Stimulated activated CD4-positive, alpha-beta T cell treated with anti-CD3 and anti-CD28 coated beads, Interleukin-15, amount 100 ng/mL, for 1 hour (primary cell): ENCODE measurements around the gene DNAH2.
"Not testable (repeated sequence)": the region's sequence is repeated elsewhere in the genome, so short reads cannot be mapped to it uniquely, and the experiment has no call there.

Experiments used
- DNase-seq, 2 donors: peaks; one replicate each; pipeline ENCODE4 v3.0.0-alpha.2; 2020; ENCODE audit warnings: low read depth in 1 of 2, low spot score in 1 of 2

The DNAH2 gene

DNA sequence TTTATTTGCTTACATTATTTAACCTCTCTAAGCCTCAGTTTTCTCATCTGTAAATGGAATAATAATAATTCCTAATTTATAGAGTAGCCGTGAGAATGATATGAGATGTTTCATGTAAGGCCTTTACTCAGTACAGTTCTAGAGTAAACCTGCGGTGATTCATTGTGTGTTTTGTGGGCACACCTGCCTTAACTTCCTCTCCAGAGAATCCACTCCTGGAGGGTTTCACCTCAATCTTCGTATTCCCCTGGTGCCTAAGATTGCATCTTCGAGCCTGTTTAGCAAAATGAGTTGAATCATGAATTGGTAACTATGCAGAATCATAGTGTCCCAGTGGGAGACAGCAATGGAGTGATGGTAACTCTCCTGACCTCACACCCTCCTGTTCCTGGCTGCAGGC, 52.3 kb downstream of the DNAH2 start:
- DNase-seq: no peak

DNA sequence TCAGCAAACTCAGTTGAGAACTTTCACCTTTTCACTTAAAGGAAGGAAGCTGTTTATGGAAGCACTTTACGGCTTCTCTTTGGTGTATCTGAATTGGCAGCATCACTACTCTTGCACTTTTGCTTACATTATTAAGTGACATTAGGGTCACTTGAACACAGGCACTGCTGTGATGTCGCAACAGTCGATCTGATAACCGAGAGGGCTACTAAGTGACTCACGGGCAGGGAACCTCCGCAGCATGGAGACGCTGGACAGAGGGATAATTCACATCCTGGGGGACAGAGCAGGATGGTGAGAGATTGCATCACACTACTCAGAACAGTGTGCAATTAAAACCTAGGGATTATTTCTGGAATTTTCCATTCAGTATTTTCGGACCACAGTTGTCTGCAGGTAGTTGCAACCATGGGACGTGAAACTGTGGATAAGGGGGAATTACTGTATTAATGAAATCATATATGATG, 56.5 kb downstream of the DNAH2 start:
- no peak for DNase-seq

DNA sequence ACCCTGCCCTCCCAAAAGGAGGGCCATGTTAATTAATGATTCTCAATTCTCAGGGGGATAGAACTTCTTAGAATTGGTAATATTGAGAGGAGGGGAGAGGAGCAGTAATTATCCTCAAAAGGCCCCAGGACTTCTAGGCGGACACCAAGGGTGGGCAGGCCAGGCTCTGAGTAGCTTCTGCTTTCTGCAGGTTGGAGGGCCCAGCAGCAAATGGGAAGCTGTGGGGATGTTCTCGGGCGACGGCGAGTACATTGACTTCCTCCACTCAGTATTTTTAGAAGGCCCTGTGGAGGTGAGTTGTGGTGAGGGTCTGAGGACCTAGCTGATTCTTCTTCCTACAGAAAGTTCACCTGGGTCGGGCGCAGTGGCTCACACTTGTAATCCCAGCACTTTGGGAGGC, 57.5 kb downstream of the DNAH2 start:
- DNase-seq: no peak

DNA sequence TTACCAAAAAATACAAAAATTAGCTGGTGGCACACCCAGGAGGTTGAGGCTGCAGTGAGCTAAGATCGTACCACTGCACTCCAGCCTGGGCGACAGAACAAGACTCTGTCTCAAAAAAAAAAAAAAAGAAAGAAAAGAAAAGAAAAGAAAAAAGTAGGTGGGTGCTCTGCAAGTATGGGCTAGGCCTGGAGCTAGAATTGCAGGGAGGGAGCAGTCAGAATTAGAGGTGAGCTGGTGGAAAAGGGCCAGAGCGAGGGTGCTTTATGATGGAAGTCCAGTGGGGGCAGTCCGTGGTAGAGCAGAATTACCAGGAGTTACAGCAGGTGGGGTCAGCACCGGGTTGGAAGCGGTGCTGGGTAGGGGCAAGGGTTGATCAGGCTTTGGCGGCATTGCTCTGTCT, 59.5 kb downstream of the DNAH2 start:
- DNase-seq: no peak

DNA sequence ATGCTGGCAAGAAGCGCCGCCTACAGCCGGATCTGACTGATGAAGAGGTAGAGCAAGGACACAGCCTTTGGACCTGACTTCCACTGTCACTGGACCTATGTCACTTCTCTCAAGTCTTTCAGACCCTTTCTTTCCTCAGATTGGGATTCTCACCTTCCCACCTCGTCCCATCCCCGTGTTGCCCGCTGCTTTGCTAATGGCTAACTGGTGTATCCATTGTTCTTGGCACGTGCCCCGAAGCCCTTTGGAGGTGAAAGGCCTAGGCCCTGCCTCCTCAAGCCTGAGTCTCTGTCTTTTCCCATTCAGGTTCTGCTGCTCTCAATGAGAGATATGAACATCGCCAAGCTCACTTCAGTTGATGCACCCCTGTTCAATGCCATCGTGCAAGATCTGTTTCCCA, 63.2 kb downstream of the DNAH2 start:
- DNase-seq: no peak

DNA sequence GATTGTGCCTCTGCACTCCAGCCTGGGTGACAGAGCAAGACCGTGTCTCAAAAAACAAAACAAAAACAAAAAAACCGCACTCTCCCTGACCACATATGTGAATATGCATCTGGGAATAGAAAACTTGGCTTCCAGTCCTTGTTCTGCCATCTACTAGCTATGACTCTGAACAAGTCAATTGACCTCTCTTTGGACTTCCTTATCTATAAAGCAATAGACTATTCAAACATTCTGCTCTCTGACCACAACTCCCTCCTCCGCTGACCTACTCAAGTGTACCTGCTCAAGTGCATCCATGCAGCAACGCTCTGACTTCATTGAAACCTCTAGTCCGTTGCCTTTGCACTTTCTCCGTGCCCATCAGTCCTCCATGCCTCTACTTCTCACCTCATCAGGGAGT, 63.9 kb downstream of the DNAH2 start:
- DNase-seq: no peak

DNA sequence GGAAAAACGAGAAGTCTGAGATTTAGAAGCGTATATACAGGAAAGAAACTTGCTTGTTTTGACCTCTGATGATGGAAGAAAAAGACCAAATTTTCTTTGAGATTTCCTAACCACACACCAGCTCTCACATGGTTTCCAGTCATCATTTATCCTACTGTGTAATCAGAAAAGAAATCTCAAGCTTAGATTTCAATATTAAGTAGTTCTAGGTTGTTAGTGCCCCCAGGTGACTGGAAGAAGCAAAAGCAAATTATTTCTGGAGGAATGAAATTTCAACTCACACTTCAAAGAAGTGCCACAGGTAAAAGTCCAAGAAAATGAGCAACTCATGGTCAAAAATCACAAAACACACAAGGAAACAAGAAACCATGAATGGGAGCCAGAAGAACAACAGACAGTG, 64.7 kb downstream of the DNAH2 start:
- no peak for DNase-seq

DNA sequence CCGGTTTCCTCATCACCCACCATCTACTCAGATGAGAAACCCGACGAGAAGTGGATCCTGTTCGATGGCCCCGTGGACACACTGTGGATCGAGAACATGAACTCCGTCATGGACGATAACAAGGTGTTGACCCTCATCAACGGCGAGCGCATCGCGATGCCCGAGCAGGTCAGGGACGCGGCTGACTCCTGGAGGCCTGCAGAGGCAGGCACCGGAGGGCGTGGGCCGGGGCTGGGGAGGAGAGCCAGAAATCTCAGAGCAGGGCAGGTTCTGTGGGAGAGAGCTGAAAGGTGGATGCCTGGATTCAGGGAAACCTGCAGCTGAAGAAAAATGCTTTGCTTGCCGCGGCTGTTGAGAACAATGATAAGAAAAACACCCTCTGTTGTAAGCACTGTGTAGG, 69.3 kb downstream of the DNAH2 start:
- no peak for DNase-seq

DNA sequence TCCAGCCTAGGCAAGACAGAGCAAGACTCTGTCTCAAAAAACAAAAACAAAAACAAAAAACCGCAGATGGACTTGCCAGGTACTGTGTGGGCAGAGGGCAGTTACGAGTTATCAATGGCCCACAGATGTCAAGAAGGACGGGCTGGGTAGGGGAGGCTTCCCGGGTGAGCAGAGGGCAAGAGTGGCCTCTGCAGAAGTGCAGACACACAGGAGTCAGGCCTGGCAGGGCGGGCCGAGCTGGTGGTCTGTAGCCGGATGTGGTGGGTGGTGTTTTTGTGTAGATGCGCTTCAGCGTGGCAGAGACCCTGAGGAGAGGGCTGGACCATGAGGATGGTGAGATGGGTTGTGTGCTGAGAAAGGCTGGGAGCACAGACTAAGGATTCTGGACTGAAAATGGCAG, 71.6 kb downstream of the DNAH2 start:
- DNase-seq: no peak

DNA sequence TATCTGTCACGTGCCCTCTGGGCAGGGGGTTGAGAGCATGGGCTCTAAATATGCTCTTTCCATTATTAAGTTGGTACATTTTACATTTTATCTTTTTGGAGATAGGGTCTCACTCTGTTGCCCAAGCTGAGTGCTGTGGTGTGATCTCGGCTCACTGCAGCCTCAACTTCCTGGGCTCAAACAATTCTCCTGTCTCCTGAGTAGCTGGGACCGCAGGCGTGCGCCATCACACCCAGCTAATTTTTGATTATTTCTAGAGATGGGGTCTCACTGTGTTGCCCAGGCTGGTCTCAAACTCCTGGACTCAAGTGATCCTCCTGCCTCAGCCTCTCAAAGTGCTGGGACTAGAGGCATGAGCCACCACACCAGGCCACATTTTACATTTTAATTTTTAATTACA, 72.6 kb downstream of the DNAH2 start:
- no peak for DNase-seq

DNA sequence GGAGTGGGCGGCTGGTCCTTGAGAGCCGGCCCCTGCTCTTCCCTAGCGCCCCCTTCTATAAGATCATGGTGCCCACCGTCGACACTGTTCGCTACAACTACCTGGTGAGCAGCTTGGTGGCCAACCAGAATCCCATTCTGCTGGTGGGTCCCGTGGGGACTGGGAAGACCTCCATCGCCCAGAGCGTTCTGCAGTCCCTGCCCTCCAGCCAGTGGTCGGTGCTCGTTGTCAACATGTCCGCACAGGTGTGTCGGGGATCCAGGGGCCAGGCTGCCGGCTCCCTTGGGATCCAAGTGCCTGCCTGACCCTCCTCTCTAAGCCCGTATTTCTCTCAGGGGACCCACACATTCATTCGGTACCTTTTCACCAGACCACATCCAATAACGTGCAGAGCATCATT, 75.1 kb downstream of the DNAH2 start:
- DNase-seq: no peak

DNA sequence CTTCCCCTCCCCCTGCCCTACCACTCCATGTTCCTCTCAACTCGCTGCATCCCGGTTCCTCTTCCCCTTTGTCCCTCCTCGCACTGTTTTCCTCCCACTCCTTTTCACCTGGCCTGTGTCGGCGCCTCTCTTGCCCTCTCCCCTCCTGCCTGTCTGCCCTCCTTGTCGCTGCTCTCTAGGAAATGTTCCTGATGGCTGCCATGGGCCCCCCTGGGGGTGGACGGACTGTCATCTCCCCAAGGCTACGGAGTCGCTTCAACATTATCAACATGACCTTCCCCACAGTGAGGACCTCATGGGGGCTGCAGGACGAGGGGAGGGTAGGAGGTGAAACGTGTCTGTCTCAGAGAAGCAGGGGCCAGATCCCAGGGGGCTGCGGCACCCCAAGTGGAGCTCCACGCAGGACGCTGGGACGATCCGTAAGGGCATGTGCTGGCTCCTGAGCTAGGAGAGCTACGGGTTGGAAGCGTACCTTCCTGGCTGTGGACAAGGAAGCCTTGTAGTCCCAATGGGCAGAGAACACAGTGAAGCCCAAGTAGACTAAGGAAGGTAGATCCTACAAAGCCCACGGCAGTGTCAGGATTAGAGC, 76.6 kb downstream of the DNAH2 start:
- DNase-seq: no peak

DNA sequence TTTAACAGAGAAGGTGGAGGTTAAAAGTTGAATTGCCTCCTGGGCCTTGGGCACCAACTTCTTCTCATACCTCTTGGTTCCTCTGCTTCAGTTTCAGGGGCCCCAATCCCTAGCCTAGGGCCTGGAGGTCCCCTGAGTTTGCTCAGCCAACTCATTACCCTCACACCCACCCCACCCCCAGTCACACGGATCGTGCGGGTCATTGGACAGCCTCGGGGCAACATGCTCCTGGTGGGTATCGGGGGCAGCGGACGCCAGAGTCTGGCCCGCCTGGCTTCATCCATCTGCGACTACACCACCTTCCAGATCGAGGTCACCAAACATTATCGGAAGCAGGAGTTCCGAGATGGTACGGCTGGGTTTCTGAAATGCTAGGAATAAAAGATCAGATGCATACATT, 80.4 kb downstream of the DNAH2 start:
- DNase-seq: no peak

DNA sequence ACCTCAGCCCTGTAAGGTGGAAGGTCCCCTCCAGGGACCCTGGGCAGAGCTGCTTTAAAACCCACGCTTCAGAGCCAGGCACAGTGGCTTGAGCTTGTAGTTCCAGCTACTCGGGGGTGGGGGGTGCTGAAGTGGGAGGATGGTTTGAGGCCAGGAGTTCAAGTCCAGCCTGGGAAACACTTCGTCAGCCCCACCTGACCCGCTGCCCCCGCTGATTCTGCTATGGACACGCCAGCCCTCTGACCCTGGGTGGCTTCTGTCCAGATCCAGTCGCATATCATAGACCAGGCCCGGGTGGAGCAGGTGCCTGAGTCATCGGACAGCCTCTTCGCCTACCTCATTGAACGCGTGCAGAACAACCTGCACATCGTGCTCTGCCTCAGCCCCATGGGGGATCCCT, 81.3 kb downstream of the DNAH2 start:
- DNase-seq: no peak

DNA sequence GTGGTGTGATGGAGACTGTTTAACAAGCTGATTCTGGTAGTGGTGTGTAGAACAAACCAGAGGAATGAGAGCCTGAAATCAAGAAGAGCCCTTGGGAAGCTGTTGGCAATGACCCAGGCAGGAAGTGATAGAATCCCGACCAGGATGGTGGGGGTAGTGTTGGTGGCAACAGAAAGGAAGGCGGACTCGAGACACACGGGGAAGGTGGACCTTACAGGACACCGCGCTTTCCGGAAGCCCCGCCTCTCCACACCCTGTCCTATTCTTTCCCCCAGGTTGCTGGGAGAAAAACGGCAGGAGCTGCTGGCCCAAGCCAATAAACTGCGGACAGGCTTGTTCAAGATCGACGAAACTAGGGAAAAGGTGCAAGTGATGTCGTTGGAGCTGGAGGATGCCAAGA, 86.4 kb downstream of the DNAH2 start:
- no peak for DNase-seq

DNA sequence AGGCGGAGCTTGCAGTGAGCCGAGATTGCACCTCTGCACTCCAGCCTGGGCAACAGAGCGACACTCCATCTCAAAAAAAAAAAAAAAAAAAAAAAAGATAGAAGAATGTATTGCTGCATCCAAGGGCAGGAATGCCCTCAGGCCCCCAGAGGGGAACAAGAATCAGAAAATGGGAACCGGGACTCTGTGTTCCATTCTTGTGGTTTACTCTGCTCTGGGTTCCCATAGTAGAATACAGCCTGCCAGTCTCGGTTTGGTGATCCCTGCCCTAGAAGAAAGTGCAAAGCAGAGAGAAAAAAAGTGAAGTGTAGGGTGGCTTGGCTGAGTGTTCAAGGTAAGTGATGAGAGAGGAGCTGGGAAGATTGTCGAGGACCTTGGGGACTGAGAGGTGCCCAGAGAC, 89.0 kb downstream of the DNAH2 start:
- DNase-seq: no peak

DNA sequence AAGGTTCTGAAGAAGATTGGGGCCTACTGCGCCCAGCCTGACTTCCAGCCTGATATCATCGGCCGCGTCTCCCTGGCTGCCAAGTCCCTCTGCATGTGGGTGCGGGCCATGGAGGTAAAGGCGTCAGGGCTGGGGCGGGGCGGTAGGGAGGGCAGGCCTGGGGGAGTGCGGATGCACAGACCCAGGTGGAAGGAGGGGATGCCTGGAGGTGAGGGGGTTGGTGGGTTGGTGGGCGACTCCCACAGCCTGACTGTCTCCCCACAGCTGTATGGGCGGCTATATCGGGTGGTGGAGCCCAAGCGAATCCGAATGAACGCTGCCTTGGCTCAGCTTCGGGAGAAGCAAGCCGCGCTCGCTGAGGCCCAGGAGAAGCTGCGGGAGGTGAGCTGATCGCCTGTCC, 89.7 kb downstream of the DNAH2 start:
- no peak for DNase-seq

DNA sequence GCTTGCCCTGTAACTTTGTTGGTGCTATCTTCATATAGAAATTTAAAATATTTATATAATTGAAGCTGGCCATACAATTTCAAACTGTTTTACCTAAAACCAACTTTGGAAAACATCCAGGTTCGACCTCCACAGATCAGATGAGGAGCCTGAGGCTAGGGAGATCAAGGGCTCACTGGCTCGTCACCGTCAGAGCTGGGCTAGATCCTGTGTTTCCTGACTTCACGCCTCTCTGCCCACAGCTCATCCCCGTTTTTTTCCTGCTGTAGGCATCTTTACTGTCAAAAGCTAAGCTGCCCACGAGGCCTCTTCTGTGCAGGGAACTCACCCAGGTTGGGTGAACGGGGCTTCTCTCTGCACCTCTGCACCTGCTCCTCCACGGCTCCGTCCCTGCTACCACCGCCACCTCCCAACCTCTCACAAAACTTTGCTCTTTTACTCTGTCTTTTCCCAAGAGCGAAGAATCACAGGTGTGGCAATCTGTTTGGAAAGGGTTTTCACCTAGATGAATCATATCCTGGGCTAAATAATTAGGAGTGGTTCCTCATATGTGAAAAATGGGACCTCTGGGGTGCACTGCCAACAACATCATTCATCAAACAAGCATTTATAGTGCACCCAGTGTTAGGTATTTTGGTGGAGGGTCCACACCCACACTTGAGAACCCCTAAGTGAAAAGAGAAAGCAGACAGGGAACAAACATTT, 91.7 kb downstream of the DNAH2 start:
- no peak for DNase-seq

DNA sequence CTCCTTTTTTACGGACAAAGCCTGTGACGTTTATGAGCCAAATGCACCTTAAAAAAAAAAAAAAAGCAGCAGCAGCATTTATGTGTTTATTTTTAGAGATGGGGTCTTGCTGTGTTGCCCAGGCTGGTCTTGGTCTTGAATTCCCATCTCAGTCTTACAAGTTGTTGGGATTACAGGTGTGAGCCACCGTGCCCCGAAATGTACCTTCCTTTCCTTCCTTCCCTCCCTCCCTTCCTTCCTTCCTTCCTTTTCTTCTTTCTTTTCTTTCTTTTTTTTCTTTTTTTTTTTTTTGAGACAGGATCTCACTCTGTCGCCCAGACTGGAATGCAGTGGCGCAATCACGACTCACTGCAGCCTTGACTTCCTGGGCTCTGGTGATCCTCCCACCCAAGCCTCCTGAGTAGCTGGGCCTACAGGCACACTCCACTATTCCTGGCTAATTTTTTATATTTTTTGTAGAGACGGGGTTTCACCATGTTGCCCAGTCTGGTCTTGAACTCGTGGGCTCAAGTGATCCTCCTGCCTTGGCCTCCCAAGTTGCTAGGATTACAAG, 92.3 kb downstream of the DNAH2 start:
- not testable (repeated sequence) for DNase-seq

DNA sequence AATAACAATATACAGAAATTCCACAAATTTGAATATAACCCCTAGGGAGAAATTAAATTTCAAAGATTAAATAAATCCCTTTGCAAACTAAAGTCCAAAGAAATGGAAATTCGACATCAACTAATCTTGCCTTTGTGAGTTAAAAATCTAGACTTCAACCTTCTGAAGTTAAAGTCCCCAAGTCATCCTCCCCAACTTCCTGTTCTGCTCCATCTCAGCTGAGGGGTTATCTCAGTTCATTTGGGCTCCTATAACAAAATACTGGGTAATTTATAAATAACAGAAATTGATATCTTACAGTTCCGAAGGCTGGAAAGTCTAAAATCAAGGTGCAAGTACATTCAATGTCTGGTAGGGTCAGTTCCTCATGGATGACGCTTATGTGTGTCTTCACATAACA, 93.7 kb downstream of the DNAH2 start:
- no peak for DNase-seq

DNA sequence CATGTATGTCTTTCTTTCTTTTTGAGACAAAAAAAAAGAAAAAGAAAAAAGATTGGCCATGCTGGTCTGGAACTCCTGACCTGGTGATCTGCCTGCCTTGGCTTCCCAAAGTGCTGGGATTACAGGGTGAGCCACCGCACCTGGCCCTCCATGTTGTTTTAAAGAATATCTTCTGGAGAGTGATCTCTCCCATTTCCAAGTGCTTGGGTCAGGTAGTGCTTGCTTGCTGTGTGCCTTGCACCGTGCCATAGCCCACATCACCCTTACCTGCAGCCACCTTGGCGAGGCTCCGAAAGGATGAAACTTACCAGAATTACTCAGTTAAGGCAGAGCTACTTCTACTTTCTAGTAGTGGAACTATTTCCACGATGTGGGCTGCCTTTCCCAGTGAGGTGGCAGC, 97.4 kb downstream of the DNAH2 start:
- no peak for DNase-seq

DNA sequence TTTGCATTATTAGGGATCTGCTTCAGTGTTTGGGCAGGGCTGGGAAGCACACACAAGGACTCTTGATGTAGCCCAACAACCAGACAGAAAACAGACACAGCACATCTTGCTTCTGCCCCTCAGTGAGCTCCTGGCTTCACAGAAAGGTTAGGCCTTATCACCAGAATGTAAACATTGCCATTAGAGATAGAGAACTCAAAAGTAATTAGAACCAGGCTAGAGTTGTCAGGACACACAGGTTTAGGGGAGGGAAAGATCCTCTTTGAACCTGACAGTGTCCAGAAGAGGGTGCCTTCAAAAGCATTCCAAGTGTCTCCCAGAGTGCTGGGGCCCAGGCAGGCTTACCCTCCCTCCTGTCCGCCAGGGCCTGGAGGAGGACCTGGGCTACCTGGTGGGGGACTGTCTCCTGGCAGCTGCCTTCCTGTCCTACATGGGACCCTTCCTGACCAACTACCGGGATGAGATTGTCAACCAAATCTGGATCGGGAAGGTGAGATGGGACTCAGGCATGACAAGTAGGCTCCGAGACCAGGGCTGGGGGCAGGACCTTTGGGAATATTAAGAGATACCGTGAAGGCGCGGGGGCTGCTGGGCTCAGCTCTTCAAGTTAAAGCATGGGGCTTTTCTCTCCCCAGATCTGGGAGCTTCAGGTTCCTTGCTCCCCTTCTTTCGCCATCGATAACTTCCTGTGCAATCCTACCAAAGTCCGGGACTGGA, 99.5 kb downstream of the DNAH2 start:
- no peak for DNase-seq
